Measurements from ENCODE around the gene COPS7A.

The COPS7A gene

DNA sequence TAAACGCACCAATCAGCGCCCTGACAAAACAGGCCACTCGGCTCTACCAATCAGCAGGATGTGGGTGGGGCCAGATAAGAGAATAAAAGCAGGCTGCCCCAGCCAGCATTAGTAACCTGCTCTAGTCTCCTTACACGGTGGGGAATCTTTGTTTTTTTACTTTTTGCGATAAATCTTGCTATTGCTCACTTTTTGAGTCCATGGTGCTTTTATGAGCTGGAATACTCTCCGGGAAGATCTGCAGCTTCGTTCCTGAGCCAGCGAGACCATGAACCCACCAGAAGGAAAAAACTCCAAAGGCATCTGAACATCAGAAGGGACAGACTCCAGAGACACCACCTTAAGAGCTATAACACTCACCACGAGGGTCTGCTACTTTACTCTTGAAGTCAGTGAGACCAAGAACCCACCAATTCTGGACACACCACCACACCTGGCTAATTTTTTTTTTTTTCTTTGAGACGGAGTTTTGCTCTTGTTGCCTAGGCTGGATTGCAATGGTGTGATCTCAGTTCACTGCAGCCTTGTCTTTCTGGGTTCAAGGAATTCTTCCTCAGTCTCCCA is 6.9 kb upstream of the COPS7A start:
- ChIA-PET CTCF (no interaction called here), POLR2A (no interaction called here)
- no peak overlapping the region for H3K4me3 ChIP-seq (ENCODE audit: low read depth, low read length)
- TF ChIP-seq, protein P1, sequence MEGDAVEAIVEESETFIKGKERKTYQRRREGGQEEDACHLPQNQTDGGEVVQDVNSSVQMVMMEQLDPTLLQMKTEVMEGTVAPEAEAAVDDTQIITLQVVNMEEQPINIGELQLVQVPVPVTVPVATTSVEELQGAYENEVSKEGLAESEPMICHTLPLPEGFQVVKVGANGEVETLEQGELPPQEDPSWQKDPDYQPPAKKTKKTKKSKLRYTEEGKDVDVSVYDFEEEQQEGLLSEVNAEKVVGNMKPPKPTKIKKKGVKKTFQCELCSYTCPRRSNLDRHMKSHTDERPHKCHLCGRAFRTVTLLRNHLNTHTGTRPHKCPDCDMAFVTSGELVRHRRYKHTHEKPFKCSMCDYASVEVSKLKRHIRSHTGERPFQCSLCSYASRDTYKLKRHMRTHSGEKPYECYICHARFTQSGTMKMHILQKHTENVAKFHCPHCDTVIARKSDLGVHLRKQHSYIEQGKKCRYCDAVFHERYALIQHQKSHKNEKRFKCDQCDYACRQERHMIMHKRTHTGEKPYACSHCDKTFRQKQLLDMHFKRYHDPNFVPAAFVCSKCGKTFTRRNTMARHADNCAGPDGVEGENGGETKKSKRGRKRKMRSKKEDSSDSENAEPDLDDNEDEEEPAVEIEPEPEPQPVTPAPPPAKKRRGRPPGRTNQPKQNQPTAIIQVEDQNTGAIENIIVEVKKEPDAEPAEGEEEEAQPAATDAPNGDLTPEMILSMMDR (IDR thresholded peaks at IDR 0.05; ENCODE audit: insufficient read depth, low read length, missing control alignments) = no peak
- DNase-seq (ENCODE audit: low read depth, low spot score) = no peak

GRCh38 chr12:6722863-6723262 is 983 bp upstream of the COPS7A start:
- TF ChIP-seq, protein P1 (IDR thresholded peaks at IDR 0.05; ENCODE audit: insufficient read depth, low read length, missing control alignments) = no peak
- ChIA-PET CTCF (interaction anchor here (1.0 to 5.9 kb wide), 9 partner anchors 12 to 150 kb away, joined by 3 to 52 read pairs (median 13); partner anchors contain the start of genes MLF2 and PTMS), POLR2A (interaction anchor here (1.5 to 1.8 kb wide), 2 partner anchors 10 to 34 kb away, joined by 6 to 19 read pairs; partner anchors contain the start of gene ZNF384)
- no peak for DNase-seq (ENCODE audit: low read depth, low spot score)
- H3K4me3 ChIP-seq (ENCODE audit: low read depth, low read length) = no peak overlapping the region

GRCh38 chr12:6724409-6724797 is 557 bp downstream of the COPS7A start:
- H3K4me3 ChIP-seq (ENCODE audit: low read depth, low read length) = peak overlapping the region; percentile 56
- ChIA-PET CTCF (interaction anchor here (0.7 to 5.9 kb wide), 9 partner anchors 10 to 105 kb away, joined by 3 to 52 read pairs (median 13); partner anchors contain the start of genes MLF2 and PTMS), POLR2A (interaction anchor here (0.6 to 2.0 kb wide), 13 partner anchors 8 to 190 kb away, joined by 3 to 30 read pairs (median 5); partner anchors contain the start of genes GAPDH, MLF2, P3H3 and PTMS)
- no peak for DNase-seq (ENCODE audit: low read depth, low spot score)
- TF ChIP-seq, protein P1 (IDR thresholded peaks at IDR 0.05; ENCODE audit: insufficient read depth, low read length, missing control alignments) = no peak

DNA sequence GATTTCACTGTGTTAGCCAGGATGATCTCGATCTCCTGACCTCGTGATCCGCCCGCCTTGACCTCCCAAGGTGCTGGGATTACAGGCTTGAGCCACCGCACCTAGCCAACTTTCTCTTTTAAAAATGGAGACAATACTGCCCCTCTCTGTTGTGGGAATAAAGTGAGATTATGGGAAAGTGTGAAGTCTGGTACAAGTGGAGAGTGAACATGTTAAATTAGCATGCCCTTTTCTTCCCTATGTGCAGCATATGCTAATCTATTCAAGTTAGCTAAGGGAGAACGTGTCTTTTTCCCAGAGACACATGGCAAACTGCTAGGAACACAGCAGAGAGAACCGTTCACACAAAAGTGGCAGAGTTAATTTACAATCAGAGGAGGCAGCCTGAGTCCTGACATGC is 1.5 kb downstream of the COPS7A start:
- TF ChIP-seq, protein P1 (IDR thresholded peaks at IDR 0.05; ENCODE audit: insufficient read depth, low read length, missing control alignments) = no peak
- no peak for DNase-seq (ENCODE audit: low read depth, low spot score)
- ChIA-PET CTCF (interaction anchor here (1.3 to 5.9 kb wide), 8 partner anchors 10 to 108 kb away, joined by 3 to 52 read pairs (median 6); partner anchors contain the start of genes MLF2 and PTMS), POLR2A (interaction anchor here (2.0 kb wide), 1 partner anchor 27 kb away, joined by 30 read pairs; the partner anchor contains the start of gene MLF2)
- no peak overlapping the region for H3K4me3 ChIP-seq (ENCODE audit: low read depth, low read length)

GRCh38 chr12:6729186-6729585 is 5.3 kb downstream of the COPS7A start:
- no peak overlapping the region for H3K4me3 ChIP-seq (ENCODE audit: low read depth, low read length)
- TF ChIP-seq, protein P1 (IDR thresholded peaks at IDR 0.05; ENCODE audit: insufficient read depth, low read length, missing control alignments) = no peak
- ChIA-PET POLR2A (no interaction called here), CTCF (interaction anchor here (1.1 to 11.9 kb wide), 3 partner anchors 24 to 97 kb away, joined by 4 to 113 read pairs (median 82); partner anchors contain the start of genes MLF2 and P3H3)
- DNase-seq (ENCODE audit: low read depth, low spot score) = no peak

GRCh38 chr12:6730169-6730568 is 6.3 kb downstream of the COPS7A start:
- TF ChIP-seq, protein P1 (IDR thresholded peaks at IDR 0.05; ENCODE audit: insufficient read depth, low read length, missing control alignments) = no peak
- POLR2A ChIA-PET = no interaction called here
- H3K4me3 ChIP-seq (ENCODE audit: low read depth, low read length) = no peak overlapping the region
- no peak for DNase-seq (ENCODE audit: low read depth, low spot score)
- CTCF ChIA-PET = interaction anchor here (1.1 to 11.9 kb wide), 3 partner anchors 23 to 96 kb away, joined by 4 to 113 read pairs (median 82); partner anchors contain the start of genes MLF2 and P3H3

Data from AG04449 (cell line).